ENCODE data around the gene TSPAN18.

Gene TSPAN18

GRCh38 chr11:44743326-44743725 is 16.6 kb downstream of the TSPAN18 start (continued):
- no peak for TF ChIP-seq ZNF19 (tag by site-specific recombination; IDR thresholded peaks at IDR 0.05; ENCODE audit: low read depth)

GRCh38 chr11:44743959-44744557 is 17.3 kb downstream of the TSPAN18 start:
- Histone ChIP-seq H3K4me3 (ENCODE audit: low read depth, low read length) (no peak overlapping the region), H3K4me1 (ENCODE audit: control insufficient read depth, insufficient read depth, low read length) (no peaks in the 10 kb centered on the region), H3K27ac (ENCODE audit: extremely low read depth, low read depth, low read length) (no peak overlapping the region), H3K9me3 (ENCODE audit: control insufficient read depth, insufficient read depth, low read depth, low read length) (no peaks in the 10 kb centered on the region), H3K36me3 (ENCODE audit: control insufficient read depth in 2 of 2, insufficient read depth in 1 of 2, low read length in 2 of 2) (no peaks in the 10 kb centered on the region)
- CTCF ChIA-PET, result interaction anchor here (0.6 to 1.3 kb wide), 2 partner anchors 149 to 151 kb away, joined by 3 to 6 read pairs; no protein-coding TSS in a partner anchor
- TF ChIP-seq ZNF2 (tag by site-specific recombination; IDR thresholded peaks at IDR 0.05), result no peak
- TF ChIP-seq, protein P1, sequence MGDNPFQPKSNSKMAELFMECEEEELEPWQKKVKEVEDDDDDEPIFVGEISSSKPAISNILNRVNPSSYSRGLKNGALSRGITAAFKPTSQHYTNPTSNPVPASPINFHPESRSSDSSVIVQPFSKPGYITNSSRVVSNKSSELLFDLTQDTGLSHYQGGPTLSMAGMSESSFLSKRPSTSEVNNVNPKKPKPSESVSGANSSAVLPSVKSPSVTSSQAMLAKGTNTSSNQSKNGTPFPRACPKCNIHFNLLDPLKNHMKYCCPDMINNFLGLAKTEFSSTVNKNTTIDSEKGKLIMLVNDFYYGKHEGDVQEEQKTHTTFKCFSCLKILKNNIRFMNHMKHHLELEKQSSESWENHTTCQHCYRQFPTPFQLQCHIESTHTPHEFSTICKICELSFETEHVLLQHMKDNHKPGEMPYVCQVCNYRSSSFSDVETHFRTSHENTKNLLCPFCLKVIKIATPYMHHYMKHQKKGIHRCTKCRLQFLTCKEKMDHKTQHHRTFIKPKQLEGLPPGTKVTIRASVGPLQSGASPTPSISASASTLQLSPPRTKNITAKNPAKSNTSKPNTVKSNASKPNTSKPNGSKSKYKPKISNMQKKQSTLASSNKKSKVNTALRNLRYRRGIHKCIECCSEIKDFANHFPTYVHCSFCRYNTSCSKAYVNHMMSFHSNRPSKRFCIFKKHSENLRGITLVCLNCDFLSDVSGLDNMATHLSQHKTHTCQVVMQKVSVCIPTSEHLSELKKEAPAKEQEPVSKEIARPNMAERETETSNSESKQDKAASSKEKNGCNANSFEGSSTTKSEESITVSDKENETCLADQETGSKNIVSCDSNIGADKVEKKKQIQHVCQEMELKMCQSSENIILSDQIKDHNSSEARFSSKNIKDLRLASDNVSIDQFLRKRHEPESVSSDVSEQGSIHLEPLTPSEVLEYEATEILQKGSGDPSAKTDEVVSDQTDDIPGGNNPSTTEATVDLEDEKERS (tag by site-specific recombination; IDR thresholded peaks at IDR 0.05), result no peak
- TF ChIP-seq PRDM1 (tag by site-specific recombination; IDR thresholded peaks at IDR 0.05), result no peak
- no peak for TF ChIP-seq ATF2 (tag by site-specific recombination; IDR thresholded peaks at IDR 0.05; ENCODE audit: low read depth)
- TF ChIP-seq TCF7L2 (IDR thresholded peaks at IDR 0.05; ENCODE audit: borderline replicate concordance, low read depth, low read length), result no peak
- TF ChIP-seq ZNF239 (tag by site-specific recombination; IDR thresholded peaks at IDR 0.05), result no peak
- POLR2A ChIA-PET, result no interaction called here

GRCh38 chr11:44746894-44747293 is 20.1 kb downstream of the TSPAN18 start:
- no peaks in the 10 kb centered on the region for H3K9me3 ChIP-seq (ENCODE audit: control insufficient read depth, insufficient read depth, low read depth, low read length)
- POLR2A ChIA-PET, result no interaction called here
- CTCF ChIA-PET, result interaction anchor here (1.0 to 1.4 kb wide), 2 partner anchors 17 to 29 kb away, joined by 3 to 5 read pairs; no protein-coding TSS in a partner anchor
- no peaks in the 10 kb centered on the region for H3K4me1 ChIP-seq (ENCODE audit: control insufficient read depth, insufficient read depth, low read length)
- no peaks in the 10 kb centered on the region for H3K36me3 ChIP-seq (ENCODE audit: control insufficient read depth in 2 of 2, insufficient read depth in 1 of 2, low read length in 2 of 2)
- no peak overlapping the region for H3K4me3 ChIP-seq (ENCODE audit: low read depth, low read length)
- TF ChIP-seq, protein P1 (tag by site-specific recombination; IDR thresholded peaks at IDR 0.05), result no peak
- TF ChIP-seq ZBTB1 (tag by site-specific recombination; IDR thresholded peaks at IDR 0.05), result no peak
- no peak for TF ChIP-seq ZNF140 (tag by site-specific recombination; IDR thresholded peaks at IDR 0.05)
- TF ChIP-seq HOXA7 (CRISPR knock-in tag; IDR thresholded peaks at IDR 0.05; ENCODE audit: borderline replicate concordance), result no peak
- TF ChIP-seq ZNF610 (tag by site-specific recombination; IDR thresholded peaks at IDR 0.05; ENCODE audit: borderline replicate concordance), result no peak
- no peak for TF ChIP-seq ZNF311 (tag by site-specific recombination; IDR thresholded peaks at IDR 0.05; ENCODE audit: borderline replicate concordance)
- TF ChIP-seq KLF7 (tag by site-specific recombination; IDR thresholded peaks at IDR 0.05; ENCODE audit: borderline replicate concordance), result no peak
- TF ChIP-seq, protein P2, sequence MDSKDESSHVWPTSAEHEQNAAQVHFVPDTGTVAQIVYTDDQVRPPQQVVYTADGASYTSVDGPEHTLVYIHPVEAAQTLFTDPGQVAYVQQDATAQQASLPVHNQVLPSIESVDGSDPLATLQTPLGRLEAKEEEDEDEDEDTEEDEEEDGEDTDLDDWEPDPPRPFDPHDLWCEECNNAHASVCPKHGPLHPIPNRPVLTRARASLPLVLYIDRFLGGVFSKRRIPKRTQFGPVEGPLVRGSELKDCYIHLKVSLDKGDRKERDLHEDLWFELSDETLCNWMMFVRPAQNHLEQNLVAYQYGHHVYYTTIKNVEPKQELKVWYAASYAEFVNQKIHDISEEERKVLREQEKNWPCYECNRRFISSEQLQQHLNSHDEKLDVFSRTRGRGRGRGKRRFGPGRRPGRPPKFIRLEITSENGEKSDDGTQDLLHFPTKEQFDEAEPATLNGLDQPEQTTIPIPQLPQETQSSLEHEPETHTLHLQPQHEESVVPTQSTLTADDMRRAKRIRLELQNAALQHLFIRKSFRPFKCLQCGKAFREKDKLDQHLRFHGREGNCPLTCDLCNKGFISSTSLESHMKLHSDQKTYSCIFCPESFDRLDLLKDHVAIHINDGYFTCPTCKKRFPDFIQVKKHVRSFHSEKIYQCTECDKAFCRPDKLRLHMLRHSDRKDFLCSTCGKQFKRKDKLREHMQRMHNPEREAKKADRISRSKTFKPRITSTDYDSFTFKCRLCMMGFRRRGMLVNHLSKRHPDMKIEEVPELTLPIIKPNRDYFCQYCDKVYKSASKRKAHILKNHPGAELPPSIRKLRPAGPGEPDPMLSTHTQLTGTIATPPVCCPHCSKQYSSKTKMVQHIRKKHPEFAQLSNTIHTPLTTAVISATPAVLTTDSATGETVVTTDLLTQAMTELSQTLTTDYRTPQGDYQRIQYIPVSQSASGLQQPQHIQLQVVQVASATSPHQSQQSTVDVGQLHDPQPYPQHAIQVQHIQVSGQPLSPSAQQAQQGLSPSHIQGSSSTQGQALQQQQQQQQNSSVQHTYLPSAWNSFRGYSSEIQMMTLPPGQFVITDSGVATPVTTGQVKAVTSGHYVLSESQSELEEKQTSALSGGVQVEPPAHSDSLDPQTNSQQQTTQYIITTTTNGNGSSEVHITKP (tag by site-specific recombination; IDR thresholded peaks at IDR 0.05), result no peak
- no peak for TF ChIP-seq SETDB1 (IDR thresholded peaks at IDR 0.05; ENCODE audit: insufficient read length, low read length)
- H3K27ac ChIP-seq (ENCODE audit: extremely low read depth, low read depth, low read length), result no peak overlapping the region
